SIG-M5 (cell line): Measurements from ENCODE around the gene AEBP2.
"Not testable (repeated sequence)": the region's sequence is repeated elsewhere in the genome, so short reads cannot be mapped to it uniquely, and the experiment has no call there.

Source experiments
- DNase-seq: peaks from one replicate; lab custom pipeline; 2025; lab: John Stamatoyannopoulos, UW

AEBP2 gene, protein sequence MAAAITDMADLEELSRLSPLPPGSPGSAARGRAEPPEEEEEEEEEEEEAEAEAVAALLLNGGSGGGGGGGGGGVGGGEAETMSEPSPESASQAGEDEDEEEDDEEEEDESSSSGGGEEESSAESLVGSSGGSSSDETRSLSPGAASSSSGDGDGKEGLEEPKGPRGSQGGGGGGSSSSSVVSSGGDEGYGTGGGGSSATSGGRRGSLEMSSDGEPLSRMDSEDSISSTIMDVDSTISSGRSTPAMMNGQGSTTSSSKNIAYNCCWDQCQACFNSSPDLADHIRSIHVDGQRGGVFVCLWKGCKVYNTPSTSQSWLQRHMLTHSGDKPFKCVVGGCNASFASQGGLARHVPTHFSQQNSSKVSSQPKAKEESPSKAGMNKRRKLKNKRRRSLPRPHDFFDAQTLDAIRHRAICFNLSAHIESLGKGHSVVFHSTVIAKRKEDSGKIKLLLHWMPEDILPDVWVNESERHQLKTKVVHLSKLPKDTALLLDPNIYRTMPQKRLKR

DNA sequence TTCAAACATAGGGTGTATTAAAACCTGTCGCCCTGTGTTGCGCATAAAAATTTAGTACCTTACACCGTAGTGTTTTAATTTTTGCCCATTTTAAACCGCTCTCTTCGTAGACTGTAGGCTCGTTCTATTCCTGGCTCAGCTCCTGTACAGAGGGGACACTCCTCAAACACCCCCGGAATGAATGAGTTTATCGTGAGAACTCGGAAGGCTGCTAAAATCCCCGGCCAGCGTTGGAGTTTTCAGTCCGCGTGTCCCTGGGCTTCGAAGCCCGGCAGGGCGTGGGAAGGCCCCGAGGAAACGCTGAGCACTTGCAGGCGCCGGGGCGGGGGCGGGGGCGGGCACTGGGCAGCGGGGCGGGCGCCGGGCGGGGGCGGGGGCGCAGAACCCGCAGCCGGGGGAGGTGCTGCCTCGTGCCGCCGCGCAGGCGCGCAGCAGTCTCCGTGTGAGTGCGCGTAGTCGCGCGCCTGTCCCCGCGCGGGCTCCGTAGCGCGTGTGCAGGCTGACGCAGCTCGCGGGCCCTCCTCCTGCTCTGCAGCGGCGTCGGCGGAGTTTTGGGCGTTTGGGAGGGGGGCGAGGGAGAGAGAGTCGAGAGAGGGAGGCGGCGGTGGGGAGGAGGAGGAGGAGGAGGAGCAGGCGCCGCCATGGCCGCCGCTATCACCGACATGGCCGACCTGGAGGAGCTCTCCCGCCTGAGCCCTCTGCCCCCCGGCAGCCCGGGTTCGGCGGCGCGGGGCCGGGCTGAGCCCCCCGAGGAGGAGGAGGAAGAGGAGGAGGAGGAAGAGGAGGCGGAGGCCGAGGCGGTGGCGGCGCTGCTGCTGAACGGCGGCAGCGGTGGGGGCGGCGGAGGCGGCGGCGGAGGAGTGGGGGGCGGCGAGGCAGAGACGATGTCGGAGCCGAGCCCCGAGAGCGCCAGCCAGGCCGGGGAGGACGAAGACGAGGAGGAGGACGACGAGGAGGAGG lies at the start of gene AEBP2:
AEBP2 (plus strand) TSS at position 434 of the 960 bp plus-strand sequence; CDS start at position 642, 208 bp downstream.
- DNase-seq, result peak; percentile 54

DNA sequence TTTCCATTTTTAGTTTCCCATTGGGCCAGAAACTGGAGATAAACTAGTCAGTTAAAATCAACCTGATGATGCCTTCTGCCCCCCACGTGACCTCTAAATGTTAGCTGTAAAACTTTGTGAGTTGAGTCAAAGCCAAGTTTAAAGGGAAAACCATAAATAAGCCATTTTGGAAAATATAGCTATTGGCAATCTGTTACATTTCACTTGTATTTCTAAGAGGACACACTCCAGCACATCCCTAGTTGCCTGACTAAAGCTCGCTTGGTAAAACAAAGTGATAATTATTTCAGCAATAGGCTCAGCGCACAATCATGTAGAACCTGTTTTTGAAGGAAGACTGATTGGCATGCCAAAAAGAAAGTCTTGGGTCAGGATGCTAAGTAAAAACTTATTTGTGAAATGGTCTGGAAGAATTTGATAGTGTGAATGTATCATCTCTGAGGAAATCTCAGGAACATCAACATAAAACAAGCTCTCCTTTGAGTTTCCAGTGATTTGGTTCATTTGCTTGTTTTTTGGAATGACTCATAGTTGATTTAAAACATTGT lies 49.2 kb upstream of the AEBP2 start:
- DNase-seq, result no peak

DNA sequence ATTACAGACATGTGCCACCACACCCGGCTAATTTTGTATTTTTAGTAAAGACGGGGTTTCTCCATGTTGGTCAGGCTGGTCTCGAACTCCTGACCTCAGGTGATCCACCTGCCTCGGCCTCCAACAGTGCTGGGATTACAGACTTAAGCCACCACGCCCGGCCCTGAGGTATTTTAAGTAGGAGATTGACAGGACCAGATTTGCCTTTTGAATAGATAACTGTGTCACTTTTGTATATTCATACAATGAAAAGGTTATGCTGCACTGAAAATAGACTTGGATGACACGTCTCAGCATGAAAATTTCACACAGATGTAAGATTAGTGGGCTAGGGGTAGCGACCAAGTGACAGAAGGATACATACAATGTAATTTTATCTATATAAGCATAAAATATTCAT lies 46.6 kb upstream of the AEBP2 start:
- DNase-seq, result not testable (repeated sequence)

GRCh38 chr12:19394385-19394784 lies 44.9 kb upstream of the AEBP2 start:
- no peak for DNase-seq

- no peak for DNase-seq
Measured at GRCh38 chr12:19397534-19397933, 41.8 kb upstream of the AEBP2 start.

GRCh38 chr12:19398376-19399363 lies 40.6 kb upstream of the AEBP2 start:
- no peak for DNase-seq

DNA sequence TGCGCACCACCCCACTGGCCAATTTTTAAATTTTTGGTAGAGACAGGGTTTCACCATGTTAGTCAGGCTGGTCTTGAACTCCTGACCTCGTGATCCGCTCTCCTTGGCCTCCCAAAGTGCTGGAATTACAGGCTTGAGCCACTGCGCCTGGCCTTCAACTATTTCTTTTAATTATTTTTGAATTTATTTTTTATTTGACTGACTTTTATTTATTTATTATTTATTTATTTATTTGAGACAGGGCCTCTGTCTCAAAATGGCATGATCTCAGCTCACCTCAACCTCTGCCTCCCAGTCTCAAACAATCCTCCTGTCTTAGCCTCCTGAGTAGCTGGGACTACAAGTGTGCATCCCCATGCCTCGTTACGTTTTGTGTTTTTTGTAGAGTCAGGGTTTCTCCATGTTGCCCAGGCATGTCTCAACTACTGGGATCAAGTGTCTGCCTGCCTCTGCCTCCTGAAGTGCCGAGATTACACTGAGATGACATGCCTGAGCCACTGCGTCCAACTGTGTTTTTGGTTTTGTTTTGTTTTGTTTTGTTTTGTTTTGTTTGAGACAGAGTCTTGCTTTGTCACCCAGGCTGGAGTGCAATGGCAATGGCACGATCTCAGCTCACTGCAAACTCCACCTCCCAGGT lies 38.5 kb upstream of the AEBP2 start:
- DNase-seq, result not testable (repeated sequence)

GRCh38 chr12:19402211-19402610 lies 37.1 kb upstream of the AEBP2 start:
- no peak for DNase-seq

DNA sequence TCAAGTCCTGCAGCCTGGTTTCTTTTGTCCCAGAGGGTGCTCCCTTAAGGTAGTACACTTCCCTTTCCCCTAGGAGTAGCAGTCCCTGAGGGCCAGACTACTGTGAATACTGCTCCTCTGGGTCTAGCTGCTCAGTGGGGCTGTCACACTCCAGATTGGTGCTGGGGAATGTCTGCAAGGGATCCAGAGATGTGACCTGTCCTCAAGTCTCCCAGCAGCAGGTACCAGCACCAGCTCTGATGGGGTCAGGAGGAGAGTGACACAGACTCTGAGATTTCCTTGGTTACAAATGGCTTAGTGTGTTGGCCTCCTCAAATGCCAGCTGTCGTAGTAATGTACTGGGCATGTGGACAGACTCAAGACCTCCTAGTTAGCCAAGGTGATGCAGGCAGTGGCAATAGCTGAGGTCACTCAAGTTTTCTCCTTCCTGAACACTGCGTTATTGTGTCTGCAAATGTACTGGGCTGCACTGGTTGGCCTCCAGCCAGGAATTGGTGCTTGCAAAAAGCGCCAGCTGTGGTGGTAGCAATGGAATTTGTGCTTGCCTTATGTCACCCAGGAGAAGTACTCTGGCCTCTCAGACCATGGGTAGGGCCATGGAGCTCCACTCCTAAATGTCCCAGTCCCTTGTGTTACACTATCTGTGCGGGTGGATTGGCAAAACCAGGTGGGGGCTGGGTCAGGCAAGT lies 36.4 kb upstream of the AEBP2 start:
- no peak for DNase-seq

GRCh38 chr12:19404242-19404880 lies 34.9 kb upstream of the AEBP2 start:
- DNase-seq, result no peak

GRCh38 chr12:19409376-19409775 lies 29.9 kb upstream of the AEBP2 start:
- no peak for DNase-seq

- DNase-seq, result no peak
Measured at GRCh38 chr12:19410211-19410610, 29.1 kb upstream of the AEBP2 start.

DNA sequence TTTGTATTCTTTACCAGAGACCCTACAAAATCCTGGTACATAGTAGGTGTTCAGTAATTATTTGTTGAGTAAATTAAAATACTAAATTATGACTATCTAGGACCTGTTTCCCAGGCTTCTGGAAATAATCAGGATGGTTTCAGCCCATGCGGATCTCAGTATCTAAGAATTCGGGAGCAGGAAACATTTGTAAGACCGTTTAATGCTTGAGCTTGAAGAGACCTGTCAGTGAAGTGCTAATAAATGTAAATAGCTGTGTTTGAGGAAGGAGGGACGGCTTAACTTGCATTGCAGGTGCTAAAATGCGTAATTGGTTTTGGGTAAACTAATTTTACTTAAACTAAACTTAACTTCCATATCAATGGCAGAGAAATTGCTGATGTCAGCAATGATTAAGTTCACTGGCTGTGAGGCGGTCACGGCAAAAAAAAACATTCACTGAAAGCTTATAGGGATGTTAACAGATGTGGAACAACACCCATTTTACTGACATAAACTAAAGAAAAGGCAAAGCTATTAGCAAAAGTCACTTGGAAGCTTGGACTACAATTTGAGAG lies 28.6 kb upstream of the AEBP2 start:
- DNase-seq, result no peak

DNA sequence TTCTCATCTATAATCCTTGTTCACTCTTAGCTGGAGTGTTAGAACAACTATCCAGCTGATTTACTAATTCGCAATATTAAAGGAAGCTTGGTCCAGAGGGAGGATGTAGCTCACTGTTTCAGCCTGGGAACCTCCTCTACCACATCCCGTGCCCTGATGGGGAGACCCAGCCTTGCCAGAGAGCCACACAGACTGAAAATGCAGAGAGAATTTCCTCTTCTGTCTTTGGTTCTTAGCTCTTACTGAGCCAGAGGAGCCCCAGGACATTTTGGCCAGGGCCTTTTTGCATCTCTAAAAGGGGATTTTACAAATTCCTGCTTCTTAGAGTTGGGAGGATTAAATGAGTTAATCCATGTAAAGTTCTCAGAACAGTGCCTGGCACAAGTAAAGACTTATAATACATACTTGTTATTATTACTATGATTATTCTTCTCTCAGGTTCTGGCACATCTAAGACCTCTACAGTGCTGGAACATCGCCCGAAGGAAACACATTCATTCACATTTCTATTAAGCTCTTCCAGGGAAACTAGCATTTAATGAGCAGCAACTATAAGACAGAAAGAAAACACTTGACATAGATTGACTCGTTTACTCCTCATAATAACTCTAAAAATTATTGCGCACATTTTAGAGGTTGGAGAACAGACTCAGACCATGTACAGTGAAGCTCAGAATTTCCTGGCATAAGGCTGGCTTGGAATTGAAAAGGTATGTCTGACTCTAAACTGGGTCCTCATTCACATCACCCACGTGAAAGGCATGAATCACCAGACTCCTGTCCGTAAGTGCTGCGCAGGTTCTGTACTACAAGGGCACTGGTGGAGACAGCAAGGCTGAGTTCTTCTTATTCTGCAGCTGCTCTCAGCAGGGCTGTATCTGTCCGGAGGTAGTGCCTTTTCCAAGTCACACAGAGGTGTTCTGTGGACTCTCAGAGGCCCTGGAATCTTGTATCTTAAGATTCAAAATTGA lies 27.8 kb upstream of the AEBP2 start:
- DNase-seq, result no peak

DNA sequence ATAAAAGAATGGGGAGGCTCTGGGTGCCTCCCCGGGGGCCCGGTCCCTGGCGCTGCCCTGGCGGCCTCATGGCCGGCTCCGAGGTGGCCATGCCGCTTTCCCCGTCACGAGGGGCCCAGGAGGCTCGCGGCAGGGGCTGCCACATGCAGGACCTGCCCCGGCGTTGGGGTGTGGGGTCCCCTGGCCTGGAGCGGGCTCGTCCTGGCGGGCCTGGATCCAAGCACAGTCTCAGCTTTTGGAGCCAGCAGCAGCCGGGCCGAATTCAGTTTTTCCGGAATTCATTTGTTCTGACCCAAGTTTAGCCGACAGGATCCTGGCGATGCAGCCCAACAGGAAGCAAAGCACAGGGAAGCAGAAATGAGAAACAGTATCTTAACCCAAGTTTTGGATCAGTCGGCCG lies 26.4 kb upstream of the AEBP2 start:
- DNase-seq, result no peak

DNA sequence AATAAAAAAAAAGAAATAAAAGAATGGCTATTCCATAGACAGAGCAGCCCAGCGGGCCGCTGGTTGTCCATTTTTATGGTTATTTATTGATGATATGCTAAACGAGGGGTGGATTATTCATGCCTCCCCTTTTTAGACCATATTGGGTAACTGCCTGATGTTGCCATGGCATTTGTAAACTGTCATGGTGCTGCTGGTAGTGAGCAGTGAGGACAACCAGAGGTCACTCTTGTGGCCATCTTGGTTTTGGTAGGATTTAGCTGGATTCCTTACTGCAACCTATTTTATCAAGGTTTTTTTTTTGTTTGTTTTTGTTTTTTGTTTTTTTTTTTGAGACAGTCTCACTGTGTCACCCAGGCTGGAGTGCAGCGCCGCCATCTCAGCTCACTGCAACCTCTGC lies 25.7 kb upstream of the AEBP2 start:
- DNase-seq, result not testable (repeated sequence)

- no peak for DNase-seq
Measured at GRCh38 chr12:19415563-19415962, 23.7 kb upstream of the AEBP2 start.

- no peak for DNase-seq
Measured at GRCh38 chr12:19419086-19419485, 20.2 kb upstream of the AEBP2 start.
